Umbilical cord (tissue), 2 donors: ENCODE measurements around the gene CCDC12. TPM values are rescaled to one million over a fixed set of nuclear protein-coding genes. Genes with fewer than 3 reads are reported as not detected.

Source experiments
- DNase-seq: peaks from one replicate; pipeline ENCODE4 v3.0.0-alpha.2; 2015; ENCODE audit warnings: low spot score
- total RNA-seq: library from RNA; depleted of rRNA; stranded (reverse); fragments of >200 nt; gene quantifications from one replicate; pipeline ENCODE4 v1.2.3, GENCODE V29; 2014; ENCODE audit warnings: low replicate concordance; ENCODE audit not compliant: insufficient read depth

The CCDC12 gene
- total RNA-seq, 1 donor from 2014 or later = 17.3 TPM

DNA sequence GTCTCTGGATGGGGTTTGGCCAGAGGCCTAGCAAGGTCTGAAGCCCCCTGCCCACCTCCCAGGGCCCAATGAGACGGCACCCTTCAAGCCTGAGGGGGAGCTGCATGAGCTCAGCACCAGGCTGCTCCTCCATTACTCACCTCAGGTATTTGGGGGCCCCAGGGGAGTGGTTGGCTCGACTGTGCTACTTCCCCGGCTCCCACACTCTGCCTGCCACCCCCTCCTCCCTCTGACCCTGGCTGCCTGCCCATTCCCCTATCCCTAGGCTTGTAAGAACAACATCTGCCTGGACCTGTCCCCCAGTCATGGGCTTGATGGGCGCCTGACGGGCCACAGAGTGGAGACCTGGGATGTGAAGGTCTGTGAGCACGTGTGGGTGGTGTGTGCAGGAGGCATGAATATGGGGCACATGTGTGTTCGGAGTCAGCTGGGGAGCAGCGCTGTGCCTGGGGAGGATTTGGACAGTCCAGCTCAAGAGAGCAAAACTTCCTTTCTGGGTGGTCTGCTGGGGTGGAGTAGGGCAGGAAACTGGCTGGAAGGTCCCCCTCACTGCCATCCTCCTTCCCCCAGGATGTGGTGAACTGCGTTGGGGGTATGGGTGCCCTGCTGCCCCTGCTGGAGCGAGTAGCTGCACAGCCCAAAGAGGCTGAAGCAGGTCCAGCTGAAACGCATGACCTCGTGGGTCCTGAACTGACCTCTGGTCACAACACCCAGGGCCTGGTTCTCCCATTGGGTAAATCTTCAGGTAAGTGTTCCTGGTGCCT is 20.3 kb upstream of the CCDC12 start:
- peak; percentile 69 for DNase-seq

- no peak for DNase-seq
Measured at GRCh38 chr3:46995901-46996562, 19.5 kb upstream of the CCDC12 start.

- DNase-seq = no peak
Measured at GRCh38 chr3:46994801-46995731, 18.5 kb upstream of the CCDC12 start.

GRCh38 chr3:46993986-46994385 is 17.4 kb upstream of the CCDC12 start:
- DNase-seq = no peak

- DNase-seq = no peak
Measured at GRCh38 chr3:46993292-46993691, 16.7 kb upstream of the CCDC12 start.

- DNase-seq = no peak
Measured at GRCh38 chr3:46992231-46992630, 15.7 kb upstream of the CCDC12 start.

- no peak for DNase-seq
Measured at GRCh38 chr3:46991406-46992165, 15.0 kb upstream of the CCDC12 start.

DNA sequence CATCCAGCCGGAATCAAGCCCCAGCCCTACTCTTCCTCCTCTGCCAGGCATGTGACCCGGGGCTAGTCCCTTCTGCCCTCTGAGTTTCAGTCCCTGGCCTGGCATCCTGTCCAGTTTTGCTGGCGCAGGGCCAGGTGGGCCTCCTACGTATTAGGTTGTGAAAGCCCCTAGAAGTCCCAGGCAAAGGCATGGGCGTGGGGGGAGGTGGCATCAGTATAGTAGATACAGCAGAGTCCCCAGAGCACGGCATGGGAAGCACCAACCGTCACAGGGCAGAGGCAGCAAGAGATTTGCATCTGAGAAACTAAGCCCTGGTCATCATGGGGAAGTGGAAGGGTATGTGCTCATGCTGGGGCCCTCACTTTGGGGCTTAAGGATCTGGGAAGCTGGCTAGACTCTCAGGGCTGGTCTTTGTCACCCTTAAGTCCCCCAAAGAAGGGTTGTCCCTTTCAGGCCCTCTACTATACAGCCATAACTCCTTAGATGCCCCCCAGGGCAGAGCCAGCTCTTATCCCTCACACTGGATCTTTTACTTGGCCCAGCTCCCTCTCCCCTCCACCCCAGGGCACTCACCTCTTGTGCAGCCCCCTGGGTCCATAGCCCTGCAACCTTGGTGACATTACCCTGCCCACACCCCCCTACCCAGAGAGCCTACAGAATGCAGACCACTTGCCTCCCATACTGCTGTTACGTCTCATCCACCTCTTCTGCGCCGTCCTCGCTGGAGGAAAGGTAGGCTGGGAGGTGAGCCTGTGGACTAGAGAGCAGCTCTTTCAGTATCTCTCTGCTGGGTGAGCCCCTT is 14.2 kb upstream of the CCDC12 start:
- no peak for DNase-seq

DNA sequence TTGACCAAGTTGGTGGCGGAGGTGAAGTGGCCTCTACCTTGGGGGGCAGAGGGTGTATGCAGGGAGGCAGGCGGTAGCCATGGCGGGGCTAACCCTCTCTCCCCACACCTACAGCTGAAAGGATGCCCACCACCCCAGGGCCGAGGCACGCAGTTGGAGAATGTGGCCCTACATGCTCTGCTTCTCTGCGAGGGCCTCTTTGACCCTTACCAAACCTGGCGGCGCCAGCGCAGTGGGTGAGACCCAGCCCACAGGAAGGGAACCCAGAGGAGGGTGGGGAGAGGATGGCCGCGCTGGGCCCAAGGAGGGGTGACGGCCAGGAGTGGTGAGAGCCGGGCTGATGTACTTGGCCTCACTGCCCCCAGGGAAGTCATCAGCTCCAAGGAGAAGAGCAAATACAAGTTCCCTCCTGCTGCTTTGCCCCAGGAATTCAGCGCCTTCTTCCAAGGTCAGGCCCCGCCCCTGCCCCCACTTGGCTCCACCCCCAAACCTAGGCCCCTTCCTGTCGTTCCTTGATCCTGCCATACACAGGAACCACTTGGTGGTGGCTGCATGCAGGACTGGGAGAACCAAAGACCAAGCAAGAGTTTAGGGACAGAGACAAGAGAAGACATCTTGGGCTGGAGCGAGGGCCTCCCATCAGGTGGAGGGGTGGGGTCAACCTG is 12.7 kb upstream of the CCDC12 start:
- DNase-seq = no peak

DNA sequence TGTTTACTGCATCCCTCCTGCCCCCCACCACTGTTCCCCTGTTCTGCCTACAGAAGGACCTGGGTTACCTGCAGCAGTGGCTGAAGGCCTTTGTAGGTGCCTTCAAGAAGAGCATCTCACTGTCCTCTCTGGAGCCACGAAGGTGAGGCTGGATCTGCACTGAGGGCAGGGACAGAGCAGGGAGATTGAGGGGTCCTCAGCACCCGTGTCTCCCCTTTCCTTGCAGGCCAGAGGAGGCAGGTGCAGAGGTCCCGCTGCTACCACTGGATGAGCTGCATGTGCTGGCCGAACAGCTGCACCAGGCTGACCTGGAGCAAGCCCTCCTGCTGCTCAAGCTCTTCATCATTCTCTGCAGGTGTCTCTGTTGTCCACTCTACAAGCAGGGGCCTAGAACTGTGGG is 12.1 kb upstream of the CCDC12 start:
- DNase-seq = no peak

GRCh38 chr3:46987743-46988401 is 11.3 kb upstream of the CCDC12 start:
- no peak for DNase-seq

DNA sequence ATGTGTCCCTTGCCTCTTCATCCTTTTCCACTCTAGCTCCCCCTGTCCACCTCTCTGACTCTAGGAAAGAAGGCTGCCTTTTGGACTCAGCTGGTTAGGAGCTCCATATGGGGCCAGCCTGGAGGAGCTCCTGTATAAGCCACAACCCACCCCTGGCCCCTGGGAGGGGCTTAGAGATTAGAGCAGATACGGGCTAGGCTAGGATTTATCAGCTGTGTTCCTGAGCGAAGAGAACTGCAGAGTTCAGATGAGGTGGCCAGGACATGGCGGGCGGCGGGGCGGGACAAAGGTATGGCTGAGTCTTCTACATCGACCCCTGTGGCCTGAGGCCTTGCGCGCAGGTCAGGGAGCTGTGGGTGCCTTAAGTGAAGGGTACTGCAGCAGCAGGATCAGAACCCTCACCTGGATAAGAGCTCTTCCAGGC is 10.8 kb upstream of the CCDC12 start:
- DNase-seq = no peak

DNA sequence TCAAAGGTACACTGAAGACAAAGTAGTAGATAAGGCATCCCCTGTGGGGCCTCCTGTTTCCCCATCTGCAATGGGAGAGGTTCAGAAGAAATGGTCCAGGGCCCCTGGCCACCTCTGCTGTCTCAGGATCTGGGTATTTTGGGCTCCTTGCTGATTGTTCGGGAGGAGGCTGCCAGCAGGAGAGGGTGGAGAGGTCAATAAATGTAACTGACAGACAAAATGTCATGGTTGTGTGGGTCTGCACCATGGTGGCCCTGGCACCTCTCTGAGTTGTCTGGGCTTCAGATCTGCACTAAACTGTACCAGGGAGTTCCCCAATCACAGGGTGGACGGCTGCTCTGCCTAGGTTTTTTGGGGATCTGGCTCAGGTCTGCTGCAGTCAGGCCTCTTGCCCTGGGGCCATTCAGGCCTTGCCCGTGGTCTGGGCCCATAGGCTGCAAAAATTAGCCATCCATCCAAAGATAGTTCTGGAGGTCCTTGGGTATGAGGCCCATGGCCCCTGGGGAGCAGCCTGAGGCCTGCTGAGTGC is 10.3 kb upstream of the CCDC12 start:
- DNase-seq = no peak

GRCh38 chr3:46986055-46986730 is 9.6 kb upstream of the CCDC12 start:
- no peak for DNase-seq

DNA sequence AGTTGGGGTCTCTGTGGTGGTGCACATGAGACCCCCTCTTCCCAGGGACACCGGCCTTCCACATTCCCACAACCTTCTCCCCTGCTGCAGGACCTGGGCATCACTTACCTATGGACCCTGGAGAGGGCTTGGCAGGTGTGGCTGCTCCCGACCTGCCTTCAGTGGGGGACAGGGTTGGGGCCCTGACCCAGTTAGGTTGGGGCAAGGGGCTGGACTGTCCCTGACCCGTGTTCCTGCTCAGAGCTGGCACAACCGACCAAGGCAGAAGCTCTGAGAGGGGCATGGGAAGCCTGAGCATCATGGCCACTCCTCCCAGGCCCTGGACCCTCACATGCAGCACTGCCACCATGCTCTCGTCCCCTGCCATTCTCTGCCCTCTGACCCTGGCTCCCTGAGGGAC is 9.0 kb upstream of the CCDC12 start:
- no peak for DNase-seq

DNA sequence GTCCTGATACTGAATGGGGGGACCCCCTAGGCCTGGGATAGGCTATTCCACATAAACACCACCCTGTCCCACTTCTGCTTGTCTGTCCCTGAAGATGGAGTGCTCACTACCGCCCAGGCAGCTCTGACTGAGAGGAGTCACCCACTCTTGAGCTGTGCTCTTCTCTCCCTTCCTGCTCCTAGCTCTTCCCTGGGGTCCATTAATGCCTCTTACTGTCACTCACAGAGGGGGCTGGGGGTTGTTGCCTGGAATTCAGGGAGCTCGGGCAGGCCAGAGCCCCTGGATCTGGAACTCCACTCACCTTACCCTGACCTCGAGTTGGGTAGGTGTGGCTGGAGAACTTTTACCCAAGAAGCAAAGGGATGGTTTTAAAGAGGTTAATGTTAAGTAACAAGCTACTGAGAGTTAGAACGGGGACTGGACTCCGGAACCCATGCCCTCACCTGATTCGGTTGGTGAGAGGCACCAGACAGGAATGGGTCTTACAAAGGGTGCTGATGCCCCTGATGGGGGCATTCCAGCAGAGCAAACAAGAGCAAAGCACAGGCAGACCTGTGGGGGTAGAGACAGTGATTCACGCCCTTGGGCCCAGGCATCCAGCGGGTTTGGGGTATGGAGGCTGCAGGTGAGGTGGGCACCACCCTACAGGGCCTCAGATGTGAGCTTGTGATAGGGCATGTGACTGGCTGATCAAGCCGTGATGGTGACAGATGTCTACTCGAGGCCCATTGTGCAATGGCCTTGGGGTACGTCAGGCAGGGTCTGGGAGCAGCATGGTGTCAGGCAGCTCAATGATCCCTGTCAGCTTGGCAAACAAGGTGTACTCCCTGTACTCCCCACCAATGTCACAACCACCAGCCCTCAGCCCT is 8.3 kb upstream of the CCDC12 start:
- DNase-seq = no peak

- DNase-seq = no peak
Measured at GRCh38 chr3:46982546-46982945, 6.0 kb upstream of the CCDC12 start.
